Right lung (tissue), 10 donors: ENCODE data around the gene PMIS2. TPM values are rescaled to one million over a fixed set of nuclear protein-coding genes. Genes with fewer than 3 reads are reported as not detected.

ENCODE experiments used
- DNase-seq, 2 donors: peaks; one replicate each; pipeline ENCODE4 v3.0.0-alpha.2; 2013
- long read RNA-seq, 8 donors: transcript quantifications; one replicate each; lab custom pipeline, GENCODE V29; 2026
- polyA plus RNA-seq, 5 donors: library from polyadenylated mRNA; unstranded; fragments of 120-200 nt; gene quantifications; one replicate each; pipeline versions ENCODE4 v1.2.1 to v1.2.3, GENCODE V29; 2013; ENCODE audit warnings: inconsistent platforms in 1 of 5, low replicate concordance in 1 of 5; ENCODE audit not compliant: insufficient read length in 5 of 5, insufficient read depth in 1 of 5

Gene PMIS2
- polyA plus RNA-seq: not detected
- long read RNA-seq, donor 1: 0 reads
- long read RNA-seq, donor 2: 0 reads
- long read RNA-seq, donor 3: 0 reads
- long read RNA-seq, donor 4: 0 reads
- long read RNA-seq, donor 5: 0 reads
- long read RNA-seq, donor 6: 0 reads
- long read RNA-seq, donor 7: 0 reads
- long read RNA-seq, donor 8: 0 reads

GRCh38 chr19:35585848-35586247 is at the start of gene PMIS2:
Gene PMIS2 (plus strand): TSS chr19:35586173. CDS start chr19:35586260, 87 bp downstream.
- DNase-seq: no peak

GRCh38 chr19:35539314-35539713 is 46.7 kb upstream of the PMIS2 start:
- DNase-seq: no peak

GRCh38 chr19:35539850-35540249 is 46.1 kb upstream of the PMIS2 start:
- DNase-seq: no peak

- DNase-seq: no peak
Measured at GRCh38 chr19:35540356-35540927, 45.5 kb upstream of the PMIS2 start.

GRCh38 chr19:35542209-35542608 is 43.8 kb upstream of the PMIS2 start:
- DNase-seq: no peak

GRCh38 chr19:35543280-35544109 is 42.5 kb upstream of the PMIS2 start:
- DNase-seq: no peak

- DNase-seq: no peak
Measured at GRCh38 chr19:35544110-35544802, 41.7 kb upstream of the PMIS2 start.

GRCh38 chr19:35545001-35545854 is 40.7 kb upstream of the PMIS2 start, which contains the start of gene TMEM147:
Gene TMEM147 (plus strand): TSS chr19:35545626. CDS start chr19:35545740, 114 bp downstream.
- DNase-seq: peak; percentile 90 to 91

GRCh38 chr19:35545855-35546381 is 40.1 kb upstream of the PMIS2 start:
- no peak for DNase-seq

GRCh38 chr19:35546532-35546931 is 39.4 kb upstream of the PMIS2 start:
- DNase-seq: no peak

GRCh38 chr19:35549174-35549788 is 36.7 kb upstream of the PMIS2 start:
- no peak for DNase-seq

- DNase-seq: no peak
Measured at GRCh38 chr19:35549879-35550523, 36.0 kb upstream of the PMIS2 start.

GRCh38 chr19:35551091-35551810 is 34.7 kb upstream of the PMIS2 start:
- no peak for DNase-seq

- DNase-seq: no peak
Measured at GRCh38 chr19:35552534-35553384, 33.2 kb upstream of the PMIS2 start.

GRCh38 chr19:35553385-35554000 is 32.5 kb upstream of the PMIS2 start:
- no peak for DNase-seq

GRCh38 chr19:35554076-35554475 is 31.9 kb upstream of the PMIS2 start:
- no peak for DNase-seq

- no peak for DNase-seq
Measured at GRCh38 chr19:35555301-35556005, 30.5 kb upstream of the PMIS2 start.
